A549 (cell line): ENCODE data around the gene ADGRF5. TPM values are rescaled to one million over a fixed set of nuclear protein-coding genes. Genes with fewer than 3 reads are reported as not detected.

Experiments
- ATAC-seq, 2 experiments: fragments of 200-7000 bp in 1 of 2; fragments of >200 bp in 1 of 2; cut with Nextera tagmentation in 1 of 2; cut with Tn5 transposase in 1 of 2; 3 replicates each; pipeline versions ENCODE4 v1.8.0 to v1.9.1; 2018 to 2020; ENCODE audit warnings: mild to moderate bottlenecking in 1 of 2, moderate library complexity in 1 of 2
- CTCF ChIA-PET: fragments of 300-600 bp; sonication (Branson Sonifier 250); formaldehyde crosslinking; extraction: SDS; loops from one replicate; lab custom pipeline; 2021; ENCODE audit warnings: antibody characterized with exemption, inconsistent platforms; lab: Yijun Ruan, JAX
- POLR2A ChIA-PET: fragments of 350-600 bp; formaldehyde crosslinking; extraction: SDS; loops from one replicate; lab custom pipeline; 2021; ENCODE audit warnings: antibody characterized with exemption, inconsistent platforms; lab: Yijun Ruan, JAX
- DNase-seq, 2 experiments: peaks; one replicate each; pipeline versions ENCODE4 v3.0.0 to v3.0.0-alpha.2; 2011 to 2016; ENCODE audit warnings: low read depth in 1 of 2, low spot score in 1 of 2
- FAIRE-seq: peaks from 2 replicates; lab custom pipeline; 2011; peaks lifted over from hg19 to GRCh38; lab: Jason Lieb, UNC
- H3K27ac ChIP-seq, 2 experiments: fragments of >200 bp; sonication (Bioruptor Twin); formaldehyde crosslinking; 3 replicates each; pipeline ENCODE4 v1.5.1; 2016 to 2017
- H3K4me1 ChIP-seq: fragments of >200 bp; sonication (Bioruptor Twin); formaldehyde crosslinking; 3 replicates; pipeline ENCODE4 v1.6.1; 2016
- H3K4me2 ChIP-seq: fragments of >200 bp; sonication (Bioruptor Twin); formaldehyde crosslinking; 3 replicates; pipeline ENCODE4 v1.6.1; 2016
- H3K4me3 ChIP-seq: fragments of >200 bp; sonication (Bioruptor Twin); formaldehyde crosslinking; 3 replicates; pipeline ENCODE4 v1.5.1; 2016
- H3K9me3 ChIP-seq: fragments of >200 bp; sonication (Bioruptor Twin); formaldehyde crosslinking; 3 replicates; pipeline ENCODE4 v1.6.1; 2016
- CBX2 ChIP-seq: fragments of 200-600 bp; sonication (generic); IDR thresholded peaks from 2 replicates; pipeline ENCODE4 v1.6.1; 2016; ENCODE audit warnings: low read depth, mild to moderate bottlenecking, borderline replicate concordance
- CEBPB ChIP-seq, 2 experiments: fragments of >200 bp in 1 of 2; sonication (Bioruptor Twin) in 1 of 2; formaldehyde crosslinking in 1 of 2; IDR thresholded peaks; 2 replicates each; pipeline ENCODE4 v1.6.1; 2012 to 2016
- CHD4 ChIP-seq: fragments of 200-600 bp; sonication (generic); IDR thresholded peaks from 2 replicates; pipeline ENCODE4 v1.6.1; 2016; ENCODE audit warnings: antibody characterized with exemption, mild to moderate bottlenecking, borderline replicate concordance
- EHF ChIP-seq: fragments of 250-450 bp; sonication (Bioruptor Pico); IDR thresholded peaks from 2 replicates; pipeline ENCODE4 v1.5.0; 2020; ENCODE audit warnings: mild to moderate bottlenecking
- ESRRA ChIP-seq: fragments of 150-350 bp; IDR thresholded peaks from 2 replicates; pipeline ENCODE4 v1.6.1; 2014; ENCODE audit warnings: mild to moderate bottlenecking, low read length, borderline replicate concordance
- GATA3 ChIP-seq: IDR thresholded peaks from 2 replicates; pipeline ENCODE4 v1.6.1; 2012; ENCODE audit warnings: borderline replicate concordance
- HDAC2 ChIP-seq: fragments of 200-600 bp; sonication (generic); IDR thresholded peaks from 2 replicates; pipeline ENCODE4 v1.6.1; 2016
- HEYL ChIP-seq: fragments of 250-450 bp; sonication (Bioruptor Pico); IDR thresholded peaks from 2 replicates; pipeline ENCODE4 v1.8.0; 2021; ENCODE audit warnings: mild to moderate bottlenecking, moderate library complexity
- HOXA7 ChIP-seq: fragments of 250-450 bp; sonication (Bioruptor Pico); IDR thresholded peaks from 2 replicates; pipeline ENCODE4 v1.5.0; 2020; ENCODE audit warnings: mild to moderate bottlenecking, moderate library complexity
- HOXB13 ChIP-seq: fragments of 250-450 bp; sonication (Bioruptor Pico); IDR thresholded peaks from 2 replicates; pipeline ENCODE4 v1.5.0; 2020; ENCODE audit warnings: low read depth, mild to moderate bottlenecking, moderate library complexity
- JUNB ChIP-seq: fragments of >200 bp; sonication (Bioruptor Twin); formaldehyde crosslinking; IDR thresholded peaks from 2 replicates; pipeline ENCODE4 v1.6.1; 2016
- MAFK ChIP-seq: fragments of 450-650 bp; IDR thresholded peaks from 2 replicates; pipeline ENCODE4 v1.6.1; 2014; ENCODE audit not compliant: partially characterized antibody
- MAZ ChIP-seq: fragments of 150-350 bp; IDR thresholded peaks from 2 replicates; pipeline ENCODE4 v1.6.1; 2014; ENCODE audit warnings: antibody characterized with exemption, low read depth, low read length, borderline replicate concordance
- POLR2A ChIP-seq: IDR thresholded peaks from 2 replicates; pipeline ENCODE4 v1.6.1; 2012; ENCODE audit warnings: mild to moderate bottlenecking, low read length
- RAD21 ChIP-seq, 2 experiments: fragments of >200 bp in 1 of 2; sonication (Bioruptor Twin) in 1 of 2; formaldehyde crosslinking in 1 of 2; IDR thresholded peaks in 1 of 2; conservative IDR thresholded peaks in 1 of 2; 2 replicates in 1 of 2; 3 replicates in 1 of 2; pipeline ENCODE4 v1.6.1; 2012 to 2018; ENCODE audit warnings: inconsistent platforms in 1 of 2
- RCOR1 ChIP-seq: fragments of 150-350 bp; IDR thresholded peaks from 2 replicates; pipeline ENCODE4 v1.6.1; 2014; ENCODE audit warnings: antibody characterized with exemption, low read length, low read depth
- RNF2 ChIP-seq: fragments of 200-600 bp; sonication (generic); IDR thresholded peaks from 2 replicates; pipeline ENCODE4 v1.6.1; 2016; ENCODE audit warnings: low read depth, mild to moderate bottlenecking, antibody characterized with exemption, moderate library complexity, borderline replicate concordance
- ZC3H11A ChIP-seq: fragments of 450-650 bp; IDR thresholded peaks from 2 replicates; pipeline ENCODE4 v1.6.1; 2014; ENCODE audit warnings: antibody characterized with exemption, mild to moderate bottlenecking
- ZNF302 ChIP-seq: fragments of 250-450 bp; sonication (Bioruptor Pico); IDR thresholded peaks from 2 replicates; pipeline ENCODE4 v1.9.0; 2021; ENCODE audit warnings: inconsistent platforms, mild to moderate bottlenecking, moderate library complexity
- WGBS: methylation state at CpG from one replicate; pipeline ENCODE4 v1.1.6; 2017; ENCODE audit errors: missing lambda C conversion rate; 5-methylcytosine and 5-hydroxymethylcytosine counted together
- polyA plus RNA-seq, 4 experiments: library from polyadenylated mRNA; depleted of rRNA in 3 of 4; stranded (reverse); fragments of >200 nt; fragmentation: RNase III in 1 of 4; extraction: RNeasy Plus Mini Kit Qiagen cat#74134 plus additional on column Dnase treatment in 1 of 4; gene quantifications; 2 replicates in 3 of 4; 3 replicates in 1 of 4; pipeline ENCODE4 v1.2.3, GENCODE V29; 2011 to 2017
- TF ChIP-seq, protein P1 (sequence below): fragments of >200 bp; sonication (Bioruptor Twin); formaldehyde crosslinking; IDR thresholded peaks from 3 replicates; pipeline ENCODE4 v1.5.1; 2016
- TF ChIP-seq, protein P2 (sequence below): fragments of >200 bp; sonication (Bioruptor Twin); formaldehyde crosslinking; IDR thresholded peaks from 2 replicates; pipeline ENCODE4 v1.6.1; 2016
- TF ChIP-seq, protein P3 (sequence below): fragments of 250-450 bp; sonication (Bioruptor Pico); IDR thresholded peaks from 2 replicates; pipeline ENCODE4 v1.5.0; 2021; ENCODE audit warnings: mild to moderate bottlenecking, moderate library complexity, borderline replicate concordance
- TF ChIP-seq, protein P4 (sequence below): IDR thresholded peaks from 2 replicates; pipeline ENCODE4 v1.6.1; 2012
- TF ChIP-seq, protein P5 (sequence below): fragments of 200-600 bp; sonication (generic); IDR thresholded peaks from 2 replicates; pipeline ENCODE4 v1.6.1; 2016; ENCODE audit warnings: antibody characterized with exemption, mild to moderate bottlenecking, moderate library complexity
- TF ChIP-seq, protein P6 (sequence below): fragments of 450-650 bp; IDR thresholded peaks from 2 replicates; pipeline ENCODE4 v1.6.1; 2014; ENCODE audit warnings: antibody characterized with exemption
- TF ChIP-seq, protein P7 (sequence below): fragments of >200 bp; sonication (Bioruptor Twin); formaldehyde crosslinking; IDR thresholded peaks from 3 replicates; pipeline ENCODE4 v1.6.1; 2016

Gene ADGRF5
- polyA plus RNA-seq, 2 of the 4 experiments (the other 2 are of a cell fraction) = not detected

DNA sequence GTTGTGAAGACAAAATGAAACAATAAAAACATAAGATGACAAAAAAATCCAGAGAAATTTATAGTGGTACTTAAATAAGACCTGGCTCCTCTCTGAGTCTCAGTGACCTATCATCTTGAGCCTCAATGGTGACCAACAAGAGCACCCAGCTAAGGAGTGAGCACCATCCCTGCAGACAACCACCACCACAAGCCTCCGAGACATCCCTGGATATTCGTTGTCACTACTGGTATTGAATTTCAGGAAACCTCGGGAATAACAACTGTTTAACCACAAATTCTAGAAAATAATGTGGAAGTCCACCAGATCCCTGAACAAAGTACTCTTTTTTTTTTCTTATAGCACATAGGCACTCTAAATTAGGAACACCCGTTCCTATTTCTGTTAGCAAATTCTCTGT lies 32.2 kb upstream of the ADGRF5 start:
- Histone ChIP-seq H3K4me2 (no peak overlapping the region), H3K4me3 (no peak overlapping the region), H3K27ac (no peak overlapping the region), H3K9me3 (no peaks in the 10 kb centered on the region), H3K4me1 (peaks cover 4% of the 10 kb centered on the region; the same call in 1 of the 3 replicates)
- CTCF ChIA-PET = interaction anchor here (2.3 kb wide), 1 partner anchor 9 kb away, joined by 5 read pairs; no protein-coding TSS in a partner anchor
- ATAC-seq (no peak), FAIRE-seq (no peak), DNase-seq (no peak)
- POLR2A ChIA-PET = no interaction called here
- 56% methylated on average over 4 of the region's 4 CpGs for WGBS
- TF ChIP-seq MAFK (no peak), ZNF302 (CRISPR knock-in tag) (no peak), HEYL (CRISPR knock-in tag) (no peak), RCOR1 (no peak), RNF2 (no peak), HOXB13 (CRISPR knock-in tag) (no peak), JUNB (no peak), CHD4 (no peak)
- TF ChIP-seq, protein P1, sequence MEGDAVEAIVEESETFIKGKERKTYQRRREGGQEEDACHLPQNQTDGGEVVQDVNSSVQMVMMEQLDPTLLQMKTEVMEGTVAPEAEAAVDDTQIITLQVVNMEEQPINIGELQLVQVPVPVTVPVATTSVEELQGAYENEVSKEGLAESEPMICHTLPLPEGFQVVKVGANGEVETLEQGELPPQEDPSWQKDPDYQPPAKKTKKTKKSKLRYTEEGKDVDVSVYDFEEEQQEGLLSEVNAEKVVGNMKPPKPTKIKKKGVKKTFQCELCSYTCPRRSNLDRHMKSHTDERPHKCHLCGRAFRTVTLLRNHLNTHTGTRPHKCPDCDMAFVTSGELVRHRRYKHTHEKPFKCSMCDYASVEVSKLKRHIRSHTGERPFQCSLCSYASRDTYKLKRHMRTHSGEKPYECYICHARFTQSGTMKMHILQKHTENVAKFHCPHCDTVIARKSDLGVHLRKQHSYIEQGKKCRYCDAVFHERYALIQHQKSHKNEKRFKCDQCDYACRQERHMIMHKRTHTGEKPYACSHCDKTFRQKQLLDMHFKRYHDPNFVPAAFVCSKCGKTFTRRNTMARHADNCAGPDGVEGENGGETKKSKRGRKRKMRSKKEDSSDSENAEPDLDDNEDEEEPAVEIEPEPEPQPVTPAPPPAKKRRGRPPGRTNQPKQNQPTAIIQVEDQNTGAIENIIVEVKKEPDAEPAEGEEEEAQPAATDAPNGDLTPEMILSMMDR = no peak
- TF ChIP-seq, protein P2, sequence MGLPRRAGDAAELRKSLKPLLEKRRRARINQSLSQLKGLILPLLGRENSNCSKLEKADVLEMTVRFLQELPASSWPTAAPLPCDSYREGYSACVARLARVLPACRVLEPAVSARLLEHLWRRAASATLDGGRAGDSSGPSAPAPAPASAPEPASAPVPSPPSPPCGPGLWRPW = no peak
- TF ChIP-seq, protein P3, sequence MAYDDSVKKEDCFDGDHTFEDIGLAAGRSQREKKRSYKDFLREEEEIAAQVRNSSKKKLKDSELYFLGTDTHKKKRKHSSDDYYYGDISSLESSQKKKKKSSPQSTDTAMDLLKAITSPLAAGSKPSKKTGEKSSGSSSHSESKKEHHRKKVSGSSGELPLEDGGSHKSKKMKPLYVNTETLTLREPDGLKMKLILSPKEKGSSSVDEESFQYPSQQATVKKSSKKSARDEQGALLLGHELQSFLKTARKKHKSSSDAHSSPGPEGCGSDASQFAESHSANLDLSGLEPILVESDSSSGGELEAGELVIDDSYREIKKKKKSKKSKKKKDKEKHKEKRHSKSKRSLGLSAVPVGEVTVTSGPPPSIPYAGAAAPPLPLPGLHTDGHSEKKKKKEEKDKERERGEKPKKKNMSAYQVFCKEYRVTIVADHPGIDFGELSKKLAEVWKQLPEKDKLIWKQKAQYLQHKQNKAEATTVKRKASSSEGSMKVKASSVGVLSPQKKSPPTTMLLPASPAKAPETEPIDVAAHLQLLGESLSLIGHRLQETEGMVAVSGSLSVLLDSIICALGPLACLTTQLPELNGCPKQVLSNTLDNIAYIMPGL (CRISPR knock-in tag) = no peak
- TF ChIP-seq, protein P4, sequence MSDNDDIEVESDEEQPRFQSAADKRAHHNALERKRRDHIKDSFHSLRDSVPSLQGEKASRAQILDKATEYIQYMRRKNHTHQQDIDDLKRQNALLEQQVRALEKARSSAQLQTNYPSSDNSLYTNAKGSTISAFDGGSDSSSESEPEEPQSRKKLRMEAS = no peak
- TF ChIP-seq, protein P5, sequence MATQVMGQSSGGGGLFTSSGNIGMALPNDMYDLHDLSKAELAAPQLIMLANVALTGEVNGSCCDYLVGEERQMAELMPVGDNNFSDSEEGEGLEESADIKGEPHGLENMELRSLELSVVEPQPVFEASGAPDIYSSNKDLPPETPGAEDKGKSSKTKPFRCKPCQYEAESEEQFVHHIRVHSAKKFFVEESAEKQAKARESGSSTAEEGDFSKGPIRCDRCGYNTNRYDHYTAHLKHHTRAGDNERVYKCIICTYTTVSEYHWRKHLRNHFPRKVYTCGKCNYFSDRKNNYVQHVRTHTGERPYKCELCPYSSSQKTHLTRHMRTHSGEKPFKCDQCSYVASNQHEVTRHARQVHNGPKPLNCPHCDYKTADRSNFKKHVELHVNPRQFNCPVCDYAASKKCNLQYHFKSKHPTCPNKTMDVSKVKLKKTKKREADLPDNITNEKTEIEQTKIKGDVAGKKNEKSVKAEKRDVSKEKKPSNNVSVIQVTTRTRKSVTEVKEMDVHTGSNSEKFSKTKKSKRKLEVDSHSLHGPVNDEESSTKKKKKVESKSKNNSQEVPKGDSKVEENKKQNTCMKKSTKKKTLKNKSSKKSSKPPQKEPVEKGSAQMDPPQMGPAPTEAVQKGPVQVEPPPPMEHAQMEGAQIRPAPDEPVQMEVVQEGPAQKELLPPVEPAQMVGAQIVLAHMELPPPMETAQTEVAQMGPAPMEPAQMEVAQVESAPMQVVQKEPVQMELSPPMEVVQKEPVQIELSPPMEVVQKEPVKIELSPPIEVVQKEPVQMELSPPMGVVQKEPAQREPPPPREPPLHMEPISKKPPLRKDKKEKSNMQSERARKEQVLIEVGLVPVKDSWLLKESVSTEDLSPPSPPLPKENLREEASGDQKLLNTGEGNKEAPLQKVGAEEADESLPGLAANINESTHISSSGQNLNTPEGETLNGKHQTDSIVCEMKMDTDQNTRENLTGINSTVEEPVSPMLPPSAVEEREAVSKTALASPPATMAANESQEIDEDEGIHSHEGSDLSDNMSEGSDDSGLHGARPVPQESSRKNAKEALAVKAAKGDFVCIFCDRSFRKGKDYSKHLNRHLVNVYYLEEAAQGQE = no peak
- TF ChIP-seq, all 56 proteins: peak for 0

DNA sequence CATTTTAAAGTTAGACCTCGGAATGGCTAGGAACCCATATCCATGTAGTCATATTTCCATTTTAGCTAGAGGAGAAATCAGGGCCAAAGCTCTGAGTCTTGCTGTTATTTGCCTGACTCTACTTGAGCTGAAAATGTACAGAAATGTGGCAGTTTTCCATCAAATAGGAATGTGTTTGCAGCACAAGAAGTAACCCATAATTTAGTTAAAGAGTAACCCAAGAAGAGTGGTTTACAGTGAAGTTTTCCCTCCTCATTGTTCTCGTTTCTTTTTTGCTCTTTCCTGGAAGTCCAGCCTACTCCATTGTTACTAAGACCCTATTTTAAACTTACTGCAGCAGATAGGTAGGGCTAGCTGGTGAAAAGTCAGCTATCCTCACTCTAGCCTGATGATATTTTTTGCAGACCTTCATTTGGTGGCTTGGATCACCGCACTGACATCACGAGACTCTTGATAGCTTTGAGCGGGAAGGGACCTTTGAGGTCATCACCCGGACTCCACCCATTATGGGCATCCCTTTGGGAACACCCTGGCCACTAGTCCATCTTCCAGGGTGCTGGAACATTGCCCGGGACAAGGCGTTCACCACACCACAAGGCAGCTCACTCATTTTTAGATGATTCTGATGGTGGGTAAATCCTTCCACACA lies 28.0 kb upstream of the ADGRF5 start:
- Histone ChIP-seq H3K4me2 (peak overlapping the region; percentile 10; the same call in 1 of the 3 replicates), H3K4me1 (peaks cover 4% of the 10 kb centered on the region; the same call in 1 of the 3 replicates), H3K27ac (peak overlapping the region in 1 of 2 experiments; percentile 39; a peak in 1 of 6 replicates), H3K4me3 (no peak overlapping the region), H3K9me3 (no peaks in the 10 kb centered on the region)
- FAIRE-seq (no peak), DNase-seq (peak in 1 of 2 experiments; percentile 17), ATAC-seq (no peak; a peak in 1 of 6 replicates)
- 36% methylated on average over 8 of the region's 8 CpGs for WGBS
- CTCF ChIA-PET = no interaction called here
- POLR2A ChIA-PET = no interaction called here
- TF ChIP-seq MAZ (no peak), ESRRA (no peak), JUNB (no peak), POLR2A (no peak), ZC3H11A (no peak), CEBPB (IDR thresholded peaks at IDR 0.05) (no peak), GATA3 (no peak), HDAC2 (no peak), HOXA7 (CRISPR knock-in tag) (no peak), EHF (CRISPR knock-in tag) (no peak), CBX2 (no peak), RAD21 (conservative IDR thresholded peaks at IDR 0.05 in 1 of 2, IDR thresholded peaks at IDR 0.05 in 1 of 2) (no peak)
- TF ChIP-seq, protein P6, sequence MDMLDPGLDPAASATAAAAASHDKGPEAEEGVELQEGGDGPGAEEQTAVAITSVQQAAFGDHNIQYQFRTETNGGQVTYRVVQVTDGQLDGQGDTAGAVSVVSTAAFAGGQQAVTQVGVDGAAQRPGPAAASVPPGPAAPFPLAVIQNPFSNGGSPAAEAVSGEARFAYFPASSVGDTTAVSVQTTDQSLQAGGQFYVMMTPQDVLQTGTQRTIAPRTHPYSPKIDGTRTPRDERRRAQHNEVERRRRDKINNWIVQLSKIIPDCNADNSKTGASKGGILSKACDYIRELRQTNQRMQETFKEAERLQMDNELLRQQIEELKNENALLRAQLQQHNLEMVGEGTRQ = no peak
- TF ChIP-seq, protein P4 = no peak
- TF ChIP-seq, protein P7, sequence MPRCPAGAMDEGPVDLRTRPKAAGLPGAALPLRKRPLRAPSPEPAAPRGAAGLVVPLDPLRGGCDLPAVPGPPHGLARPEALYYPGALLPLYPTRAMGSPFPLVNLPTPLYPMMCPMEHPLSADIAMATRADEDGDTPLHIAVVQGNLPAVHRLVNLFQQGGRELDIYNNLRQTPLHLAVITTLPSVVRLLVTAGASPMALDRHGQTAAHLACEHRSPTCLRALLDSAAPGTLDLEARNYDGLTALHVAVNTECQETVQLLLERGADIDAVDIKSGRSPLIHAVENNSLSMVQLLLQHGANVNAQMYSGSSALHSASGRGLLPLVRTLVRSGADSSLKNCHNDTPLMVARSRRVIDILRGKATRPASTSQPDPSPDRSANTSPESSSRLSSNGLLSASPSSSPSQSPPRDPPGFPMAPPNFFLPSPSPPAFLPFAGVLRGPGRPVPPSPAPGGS = no peak
